ENCODE data around the gene GAB1.

The GAB1 gene

GRCh38 chr4:143486314-143486713 lies 149.6 kb downstream of the GAB1 start:
- no peak for DNase-seq (ENCODE audit: low spot score)
- POLR2A ChIA-PET (ENCODE audit: low non-redundant PET): no interaction called here
- CTCF ChIA-PET: no interaction called here
- TF ChIP-seq, protein P1, sequence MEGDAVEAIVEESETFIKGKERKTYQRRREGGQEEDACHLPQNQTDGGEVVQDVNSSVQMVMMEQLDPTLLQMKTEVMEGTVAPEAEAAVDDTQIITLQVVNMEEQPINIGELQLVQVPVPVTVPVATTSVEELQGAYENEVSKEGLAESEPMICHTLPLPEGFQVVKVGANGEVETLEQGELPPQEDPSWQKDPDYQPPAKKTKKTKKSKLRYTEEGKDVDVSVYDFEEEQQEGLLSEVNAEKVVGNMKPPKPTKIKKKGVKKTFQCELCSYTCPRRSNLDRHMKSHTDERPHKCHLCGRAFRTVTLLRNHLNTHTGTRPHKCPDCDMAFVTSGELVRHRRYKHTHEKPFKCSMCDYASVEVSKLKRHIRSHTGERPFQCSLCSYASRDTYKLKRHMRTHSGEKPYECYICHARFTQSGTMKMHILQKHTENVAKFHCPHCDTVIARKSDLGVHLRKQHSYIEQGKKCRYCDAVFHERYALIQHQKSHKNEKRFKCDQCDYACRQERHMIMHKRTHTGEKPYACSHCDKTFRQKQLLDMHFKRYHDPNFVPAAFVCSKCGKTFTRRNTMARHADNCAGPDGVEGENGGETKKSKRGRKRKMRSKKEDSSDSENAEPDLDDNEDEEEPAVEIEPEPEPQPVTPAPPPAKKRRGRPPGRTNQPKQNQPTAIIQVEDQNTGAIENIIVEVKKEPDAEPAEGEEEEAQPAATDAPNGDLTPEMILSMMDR (conservative IDR thresholded peaks at IDR 0.05; ENCODE audit: low read depth): no peak
- no peak overlapping the region for H3K27ac ChIP-seq

GRCh38 chr4:143488687-143489086 lies 152.0 kb downstream of the GAB1 start:
- TF ChIP-seq, protein P1 (conservative IDR thresholded peaks at IDR 0.05; ENCODE audit: low read depth): no peak
- ChIA-PET POLR2A (ENCODE audit: low non-redundant PET) (no interaction called here), CTCF (no interaction called here)
- no peak overlapping the region for H3K27ac ChIP-seq
- no peak for DNase-seq (ENCODE audit: low spot score)

DNA sequence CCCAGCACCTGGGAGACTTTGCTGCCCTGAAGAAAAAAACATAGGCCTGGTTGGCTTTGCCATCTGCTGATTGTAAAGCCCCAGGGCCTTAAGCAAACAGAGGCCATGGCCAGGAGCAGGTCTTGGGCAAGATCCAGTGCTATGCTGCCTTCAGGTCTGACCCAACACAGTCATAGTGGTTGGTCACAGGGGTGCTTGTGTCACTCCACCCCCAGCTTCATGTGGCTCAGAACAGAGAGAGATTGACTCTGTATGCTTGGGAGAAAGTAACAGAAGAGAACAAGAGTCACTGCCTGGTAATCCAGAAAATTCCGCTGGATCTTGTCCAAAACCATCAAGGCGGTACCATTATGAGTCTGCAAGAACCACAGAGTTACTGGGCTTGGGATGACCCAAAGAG lies 152.4 kb downstream of the GAB1 start:
- ChIA-PET POLR2A (ENCODE audit: low non-redundant PET) (no interaction called here), CTCF (no interaction called here)
- TF ChIP-seq, protein P1 (conservative IDR thresholded peaks at IDR 0.05; ENCODE audit: low read depth): no peak
- no peak for DNase-seq (ENCODE audit: low spot score)
- H3K27ac ChIP-seq: no peak overlapping the region

DNA sequence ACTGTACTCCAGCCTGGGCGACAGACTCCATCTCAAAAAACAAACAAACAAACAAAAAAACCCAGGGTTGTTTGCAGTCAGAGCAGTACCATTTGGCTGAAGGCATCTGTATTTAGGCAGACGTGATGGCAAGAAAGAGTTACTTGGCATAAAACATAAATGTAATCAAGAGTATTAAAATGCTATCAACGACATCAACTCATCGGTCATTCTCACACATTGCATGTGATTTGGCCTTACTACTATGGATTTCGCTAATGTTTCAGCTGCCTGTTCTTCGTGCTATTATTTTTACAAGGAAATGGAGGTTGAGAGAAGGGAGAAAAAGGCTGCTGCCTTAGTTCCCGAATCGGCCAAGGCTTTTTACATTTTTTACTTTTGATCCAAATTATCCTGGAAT lies 161.3 kb downstream of the GAB1 start:
- ChIA-PET CTCF (no interaction called here), POLR2A (ENCODE audit: low non-redundant PET) (no interaction called here)
- TF ChIP-seq, protein P1 (conservative IDR thresholded peaks at IDR 0.05; ENCODE audit: low read depth): no peak
- no peak for DNase-seq (ENCODE audit: low spot score)
- H3K27ac ChIP-seq: no peak overlapping the region

DNA sequence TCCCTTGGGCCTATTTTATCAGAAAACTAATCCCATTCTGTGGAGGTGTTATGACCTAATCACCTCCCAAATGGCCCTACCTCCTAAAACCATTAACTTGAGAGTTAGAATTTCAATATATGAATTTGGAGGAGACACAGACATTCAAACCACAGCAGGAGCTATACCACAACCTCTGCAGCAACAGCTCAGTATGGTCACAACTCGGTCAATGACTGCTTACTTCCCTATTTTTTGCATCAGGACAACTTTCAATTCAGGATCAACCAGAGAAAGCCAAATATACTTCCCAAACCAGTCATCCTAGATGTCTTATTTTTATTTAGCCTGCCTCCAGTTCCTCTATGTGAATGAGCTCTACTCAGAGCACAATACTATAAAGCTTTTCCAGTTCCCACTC lies 165.6 kb downstream of the GAB1 start:
- TF ChIP-seq, protein P1 (conservative IDR thresholded peaks at IDR 0.05; ENCODE audit: low read depth): no peak
- DNase-seq (ENCODE audit: low spot score): no peak
- no peak overlapping the region for H3K27ac ChIP-seq
- ChIA-PET POLR2A (ENCODE audit: low non-redundant PET) (no interaction called here), CTCF (no interaction called here)

GRCh38 chr4:143506031-143506430 lies 169.4 kb downstream of the GAB1 start:
- TF ChIP-seq, protein P1 (conservative IDR thresholded peaks at IDR 0.05; ENCODE audit: low read depth): no peak
- H3K27ac ChIP-seq: no peak overlapping the region
- ChIA-PET POLR2A (ENCODE audit: low non-redundant PET) (no interaction called here), CTCF (no interaction called here)
- DNase-seq (ENCODE audit: low spot score): no peak

DNA sequence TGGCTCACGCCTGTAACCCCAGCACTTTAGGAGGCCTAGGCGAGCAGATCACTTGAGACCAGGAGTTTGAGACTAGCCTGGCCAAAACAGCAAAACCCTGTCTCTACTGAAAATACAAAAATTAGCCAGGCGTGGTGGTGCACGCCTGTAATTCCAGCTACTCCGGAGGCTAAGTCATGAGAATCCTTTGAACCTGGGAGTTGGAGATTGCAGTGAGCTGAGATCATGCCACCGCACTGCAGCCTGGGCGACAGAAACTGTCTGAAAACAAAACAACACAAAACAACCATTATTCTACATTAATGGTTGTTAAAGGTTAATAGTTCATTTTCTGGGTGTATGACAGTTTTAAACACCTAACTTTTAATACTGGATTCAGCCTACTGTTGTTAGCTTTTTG lies 175.2 kb downstream of the GAB1 start:
- TF ChIP-seq, protein P1 (conservative IDR thresholded peaks at IDR 0.05; ENCODE audit: low read depth): no peak
- ChIA-PET POLR2A (ENCODE audit: low non-redundant PET) (no interaction called here), CTCF (no interaction called here)

More for the DNA sequence above, 175.2 kb downstream of the GAB1 start:
- DNase-seq (ENCODE audit: low spot score): no peak
- no peak overlapping the region for H3K27ac ChIP-seq
